ENCODE results near the gene GTPBP8.

GTPBP8 gene

DNA sequence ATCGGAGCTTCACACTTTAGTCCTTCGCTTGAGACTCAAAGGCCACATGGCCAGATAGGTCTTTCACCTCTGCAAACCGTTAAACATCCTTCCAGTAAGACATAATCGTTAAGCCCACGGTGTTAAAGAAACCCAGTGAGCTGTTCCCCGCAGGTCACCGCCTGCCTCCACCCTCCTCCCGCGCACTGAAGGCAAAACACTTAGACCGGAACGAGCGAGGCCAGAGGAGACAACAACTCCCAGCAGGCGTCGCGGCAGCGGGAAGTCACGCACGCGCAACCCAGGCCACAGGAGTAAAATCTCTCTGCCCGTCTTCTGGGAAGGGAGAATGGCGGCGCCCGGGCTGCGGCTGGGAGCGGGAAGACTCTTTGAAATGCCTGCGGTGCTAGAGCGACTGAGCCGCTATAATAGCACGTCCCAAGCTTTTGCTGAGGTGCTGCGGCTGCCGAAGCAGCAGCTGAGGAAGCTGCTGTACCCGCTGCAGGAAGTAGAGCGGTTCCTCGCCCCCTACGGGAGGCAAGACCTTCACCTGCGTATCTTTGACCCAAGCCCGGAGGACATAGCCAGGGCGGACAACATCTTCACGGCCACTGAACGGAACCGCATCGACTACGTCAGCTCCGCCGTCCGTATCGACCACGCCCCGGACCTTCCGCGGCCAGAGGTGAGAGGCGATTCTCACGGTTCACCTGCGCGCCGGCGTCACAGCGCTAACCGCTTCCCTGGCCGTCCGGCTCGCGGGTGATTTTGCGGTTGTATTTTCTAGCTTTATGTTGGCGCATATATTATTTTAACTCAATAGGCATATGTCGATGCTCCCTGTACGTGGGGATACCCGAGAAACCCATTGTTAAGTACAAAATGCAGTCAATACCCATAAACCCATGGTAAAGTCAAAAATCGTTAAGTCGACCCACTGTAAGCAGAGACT lies at the start of gene GTPBP8:
TSS of gene GTPBP8 (plus strand) at position 313 of the 931 bp plus-strand sequence. CDS start at position 329, 16 bp downstream.
- peak; percentile 47 for DNase-seq (ENCODE audit: insufficient read length, low spot score)
- peak; percentile 96 for FAIRE-seq

GRCh38 chr3:112948346-112948838 lies 42.4 kb upstream of the GTPBP8 start:
- no peak for FAIRE-seq
- DNase-seq (ENCODE audit: insufficient read length, low spot score), result no peak

DNA sequence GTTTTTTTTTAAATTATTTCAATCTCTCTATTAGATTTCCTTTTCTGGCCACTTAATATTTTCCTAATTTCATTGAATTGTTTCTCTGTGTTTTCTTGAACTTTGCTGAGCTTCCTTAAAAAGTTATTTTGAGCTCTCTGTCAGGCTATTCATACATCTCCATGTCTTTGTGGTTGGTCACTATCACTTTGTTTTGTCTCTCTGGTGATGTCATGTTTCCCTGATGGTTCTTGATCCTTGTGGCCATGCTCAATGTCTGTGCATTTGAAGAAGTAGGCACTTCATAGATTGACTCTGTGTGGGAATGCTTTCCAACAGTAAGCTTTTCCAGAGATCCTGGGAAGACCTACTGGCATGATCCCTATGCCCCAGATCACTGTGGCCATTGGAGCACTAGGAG lies 34.4 kb upstream of the GTPBP8 start:
- FAIRE-seq (no peak), DNase-seq (ENCODE audit: insufficient read length, low spot score) (no peak)

DNA sequence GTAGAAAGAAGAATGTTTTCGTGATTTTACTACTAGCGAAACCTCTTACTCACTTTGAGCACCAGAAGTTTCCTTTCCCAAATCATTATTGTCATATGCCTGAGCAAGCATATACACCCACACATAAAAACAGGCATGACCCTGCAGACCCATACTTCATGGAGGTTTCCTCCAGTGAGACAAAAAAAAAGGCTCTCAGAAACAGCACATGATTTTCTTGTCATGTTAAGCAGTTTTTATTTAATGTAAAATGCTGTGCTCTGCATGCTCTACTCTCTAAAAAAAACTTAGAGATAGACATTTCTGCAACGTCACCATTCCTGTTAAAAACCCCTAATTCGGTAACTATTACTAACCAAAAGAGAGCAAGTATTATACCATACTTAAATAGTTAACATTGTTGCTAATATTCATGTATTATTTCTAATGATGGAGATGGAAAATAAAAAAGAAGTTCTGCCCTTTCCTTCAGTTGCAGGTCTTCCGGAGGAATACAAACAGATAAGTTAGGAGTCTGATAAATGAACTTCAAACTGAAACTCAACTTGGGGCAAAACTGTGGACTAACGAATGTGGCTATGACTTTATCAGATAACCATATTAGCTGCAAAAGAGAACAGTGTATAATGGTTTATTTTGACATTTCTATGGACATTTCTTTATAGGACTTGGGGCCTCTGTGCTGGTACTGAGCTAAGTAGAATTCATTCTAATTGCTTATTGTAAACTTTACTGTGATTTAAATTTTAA lies 31.8 kb upstream of the GTPBP8 start:
- DNase-seq (ENCODE audit: insufficient read length, low spot score) (no peak), FAIRE-seq (peak; percentile 78)

DNA sequence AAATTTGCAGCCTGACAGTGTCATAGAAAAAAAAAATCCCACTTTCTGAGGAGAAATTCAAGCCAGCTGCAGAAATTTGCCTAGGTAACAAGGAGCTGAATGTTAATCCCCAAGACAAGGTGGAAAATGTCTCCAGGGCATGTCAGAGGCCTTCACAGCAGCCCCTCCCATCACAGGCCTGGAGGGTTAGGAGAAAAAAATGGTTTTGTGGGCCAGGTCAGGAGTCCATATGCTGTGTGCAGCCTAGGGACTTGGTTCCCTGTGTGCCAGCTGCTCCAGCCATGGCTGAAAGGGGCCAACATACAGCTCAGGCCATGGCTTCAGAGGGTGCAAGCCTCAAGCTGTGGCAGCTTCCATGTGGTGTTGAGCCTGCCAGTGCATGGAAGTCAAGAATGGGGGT lies 27.1 kb upstream of the GTPBP8 start:
- no peak for DNase-seq (ENCODE audit: insufficient read length, low spot score)

DNA sequence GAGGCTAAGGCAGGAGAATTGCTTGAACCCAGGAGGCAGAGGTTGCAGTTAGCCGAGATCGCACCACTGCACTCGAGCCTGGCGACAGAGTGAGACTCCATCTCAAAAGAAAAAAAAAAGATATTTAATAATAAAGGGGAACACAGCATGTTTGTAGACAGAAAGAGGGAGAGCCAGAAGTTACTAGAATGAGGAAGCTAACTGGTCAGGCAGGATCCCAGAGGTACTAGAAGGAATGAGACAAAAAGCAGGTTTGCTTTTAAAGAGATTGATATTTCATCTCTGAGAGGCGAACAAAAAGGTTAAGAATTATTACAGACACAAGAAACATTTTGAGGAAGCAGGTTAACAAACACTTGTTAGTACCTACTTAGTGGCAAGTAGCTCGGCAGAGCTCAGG lies 25.1 kb upstream of the GTPBP8 start:
- FAIRE-seq, result no peak
- DNase-seq (ENCODE audit: insufficient read length, low spot score), result no peak

More for the DNA sequence above, 27.1 kb upstream of the GTPBP8 start:
- FAIRE-seq, result no peak

- DNase-seq (ENCODE audit: insufficient read length, low spot score) (no peak), FAIRE-seq (no peak)
Measured at GRCh38 chr3:112966633-112967032, 24.2 kb upstream of the GTPBP8 start.

- FAIRE-seq, result no peak
- no peak for DNase-seq (ENCODE audit: insufficient read length, low spot score)
Measured at GRCh38 chr3:112967425-112967824, 23.4 kb upstream of the GTPBP8 start.

DNA sequence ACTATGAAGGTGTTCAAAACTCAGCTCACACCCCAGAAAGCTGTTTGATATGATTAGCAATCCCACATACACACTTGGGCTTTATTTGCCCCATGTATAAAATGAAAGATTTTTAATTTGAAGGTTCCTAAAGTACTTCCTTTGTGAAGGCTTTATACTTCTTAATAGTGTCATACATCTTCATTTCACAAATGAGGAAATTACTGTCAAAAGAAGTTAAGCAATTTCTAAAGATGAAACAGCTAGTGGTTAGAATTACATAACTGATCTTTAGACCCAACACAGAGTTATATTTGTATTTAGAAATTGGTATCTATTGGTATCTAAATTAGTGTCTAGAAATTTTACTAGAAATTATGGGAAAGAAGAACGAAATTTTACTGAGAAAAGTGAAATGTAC lies 23.0 kb upstream of the GTPBP8 start:
- DNase-seq (ENCODE audit: insufficient read length, low spot score), result no peak
- peak; percentile 11 for FAIRE-seq

- DNase-seq (ENCODE audit: insufficient read length, low spot score) (no peak), FAIRE-seq (peak; percentile 48)
Measured at GRCh38 chr3:112972158-112972557, 18.6 kb upstream of the GTPBP8 start.

GRCh38 chr3:112973325-112974177 lies 17.2 kb upstream of the GTPBP8 start:
- peak; percentile 97 for FAIRE-seq

DNA sequence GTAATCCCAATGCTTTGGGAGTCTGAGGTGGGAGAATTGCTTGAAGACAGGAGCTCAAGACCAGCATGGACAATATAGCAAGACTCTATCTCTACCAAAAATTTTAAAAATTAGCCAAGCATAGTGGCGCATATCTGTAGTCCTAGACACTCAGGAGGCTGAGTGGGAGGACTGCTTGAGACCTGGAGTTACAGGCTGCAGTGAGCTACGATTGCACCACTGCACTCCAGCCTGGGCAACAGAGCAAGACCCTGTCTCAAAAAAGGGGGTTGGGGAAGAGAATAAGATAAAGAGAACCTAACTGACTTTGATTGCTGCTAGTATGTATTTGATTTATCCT lies 16.6 kb upstream of the GTPBP8 start:
- FAIRE-seq (no peak), DNase-seq (ENCODE audit: insufficient read length, low spot score) (no peak)

More at GRCh38 chr3:112973325-112974177, 17.2 kb upstream of the GTPBP8 start:
- DNase-seq (ENCODE audit: insufficient read length, low spot score), result no peak

- DNase-seq (ENCODE audit: insufficient read length, low spot score), result no peak
- FAIRE-seq, result peak; percentile 89
Measured at GRCh38 chr3:112974894-112975293, 15.9 kb upstream of the GTPBP8 start, which contains the start of gene CD200R1. CD200R1 (minus strand) TSS chr3:112975103; CDS start chr3:112974857, 246 bp downstream.

DNA sequence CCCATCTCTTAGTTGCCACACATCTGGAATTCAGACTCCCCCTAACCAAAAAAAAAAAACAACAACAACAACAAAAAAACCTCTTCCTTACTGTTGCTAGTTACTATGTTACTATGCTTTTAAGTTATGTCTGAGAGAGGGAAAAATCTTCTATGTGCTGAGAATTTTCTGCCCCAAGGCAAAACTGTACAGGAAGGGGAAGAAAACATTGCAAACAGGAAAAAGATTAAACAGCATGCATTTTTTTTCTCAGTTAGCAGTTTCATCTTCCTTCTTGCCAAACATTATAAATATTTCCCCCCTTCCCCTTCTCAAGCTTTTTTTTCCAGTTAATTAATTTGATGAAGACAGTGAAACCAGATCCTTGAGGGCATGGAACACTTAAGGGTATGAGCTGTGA lies 14.8 kb upstream of the GTPBP8 start:
- FAIRE-seq (peak; percentile 53), DNase-seq (ENCODE audit: insufficient read length, low spot score) (no peak)

GRCh38 chr3:112976953-112977352 lies 13.8 kb upstream of the GTPBP8 start:
- DNase-seq (ENCODE audit: insufficient read length, low spot score), result no peak
- peak; percentile 71 for FAIRE-seq

- DNase-seq (ENCODE audit: insufficient read length, low spot score) (no peak), FAIRE-seq (peak; percentile 92)
Measured at GRCh38 chr3:112979244-112979832, 11.4 kb upstream of the GTPBP8 start.

- no peak for FAIRE-seq
Measured at GRCh38 chr3:112980080-112980479, 10.7 kb upstream of the GTPBP8 start.

GRCh38 chr3:112982710-112983109 lies 8.1 kb upstream of the GTPBP8 start:
- FAIRE-seq (peak; percentile 11), DNase-seq (ENCODE audit: insufficient read length, low spot score) (no peak)

More at GRCh38 chr3:112980080-112980479, 10.7 kb upstream of the GTPBP8 start:
- no peak for DNase-seq (ENCODE audit: insufficient read length, low spot score)

GRCh38 chr3:112984485-112984884 lies 6.3 kb upstream of the GTPBP8 start:
- DNase-seq (ENCODE audit: insufficient read length, low spot score) (no peak), FAIRE-seq (no peak)

GRCh38 chr3:112987710-112988334 lies 3.0 kb upstream of the GTPBP8 start:
- FAIRE-seq (no peak), DNase-seq (ENCODE audit: insufficient read length, low spot score) (no peak)

Data from GM19239 (cell line).